ENCODE results near the gene CRELD2. TPM values are rescaled to one million over a fixed set of nuclear protein-coding genes. Genes with fewer than 3 reads are reported as not detected.

Gene CRELD2
- total and polyA plus RNA-seq, 2 of the 8 experiments (the other 6 are each of a cell fraction or from before 2014, with no cell fraction given): 24.5 to 36.6 TPM

- TF ChIP-seq ATF3 (IDR thresholded peaks at IDR 0.05; ENCODE audit: insufficient read depth, low read depth, low read length): peak; percentile 76
- no peak for TF ChIP-seq GABPA (IDR thresholded peaks at IDR 0.05; ENCODE audit: borderline replicate concordance, insufficient read depth, low read length)
- TF ChIP-seq POU5F1 (IDR thresholded peaks at IDR 0.05; ENCODE audit: low read depth, low read length): no peak
- no peak for TF ChIP-seq CTCF (IDR thresholded peaks at IDR 0.05; ENCODE audit: control extremely low read depth in 1 of 3, insufficient read depth in 1 of 3, low read depth in 1 of 3, low read length in 3 of 3)
- TF ChIP-seq RAD21 (IDR thresholded peaks at IDR 0.05 in 1 of 2, conservative IDR thresholded peaks at IDR 0.05 in 1 of 2; ENCODE audit: low read depth in 2 of 2, low read length in 2 of 2): no peak
- TF ChIP-seq JUN (IDR thresholded peaks at IDR 0.05; ENCODE audit: low read depth, low read length): no peak
- peak; percentile 94 for TF ChIP-seq JUND (IDR thresholded peaks at IDR 0.05; ENCODE audit: low read length)
- no peak for TF ChIP-seq CBX8 (IDR thresholded peaks at IDR 0.05; ENCODE audit: borderline replicate concordance, low read depth, low read length)
- no peak for TF ChIP-seq TEAD4 (IDR thresholded peaks at IDR 0.05; ENCODE audit: low read depth, low read length)
- no peak for TF ChIP-seq RFX5 (IDR thresholded peaks at IDR 0.05; ENCODE audit: borderline replicate concordance, low read depth, low read length)
- no peak for TF ChIP-seq EGR1 (IDR thresholded peaks at IDR 0.05; ENCODE audit: borderline replicate concordance, low read depth, low read length)
- TF ChIP-seq RBBP5 (IDR thresholded peaks at IDR 0.05; ENCODE audit: borderline replicate concordance, low read depth, low read length): no peak
- peak; percentile 36; the same call in 1 of the 2 replicates for TF ChIP-seq TAF1 (IDR thresholded peaks at IDR 0.05; ENCODE audit: low read depth, low read length)
- TF ChIP-seq HDAC6 (IDR thresholded peaks at IDR 0.05; ENCODE audit: low read depth, low read length): no peak
- TF ChIP-seq BACH1 (IDR thresholded peaks at IDR 0.05; ENCODE audit: low read length): peak; percentile 92
- no peak for TF ChIP-seq EZH2 (IDR thresholded peaks at IDR 0.05; ENCODE audit: low read depth, low read length, severe bottlenecking)
- no peak for TF ChIP-seq SUZ12 (IDR thresholded peaks at IDR 0.05; ENCODE audit: low read length)
- TF ChIP-seq SAP30 (IDR thresholded peaks at IDR 0.05; ENCODE audit: insufficient read depth, insufficient replicate concordance, low read length): no peak
Observed at GRCh38 chr22:49970528-49971231, 52.2 kb downstream of the CRELD2 start (continued).
